MCF 10A (cell line): Measurements from ENCODE around the gene CCDC88B. TPM values are rescaled to one million over a fixed set of nuclear protein-coding genes. Genes with fewer than 3 reads are reported as not detected.

Experiments used
- BruUV-seq: library from RNA; stranded (reverse); fragments of 400-500 nt; replicated peaks from 2 replicates; lab custom pipeline; 2021; lab: Mats Ljungman, UMichigan
- CTCF ChIA-PET: fragments of 300-600 bp; sonication (Branson Sonifier 250); formaldehyde crosslinking; extraction: SDS; loops from one replicate; lab custom pipeline; 2021; ENCODE audit warnings: antibody characterized with exemption, inconsistent platforms; lab: Yijun Ruan, JAX
- POLR2A ChIA-PET: fragments of 300-600, 350-650 bp; sonication (Branson Sonifier 250); formaldehyde crosslinking; extraction: SDS; loops from one replicate; lab custom pipeline; 2020; ENCODE audit warnings: antibody characterized with exemption, inconsistent platforms; lab: Yijun Ruan, JAX
- DNase-seq: peaks from one replicate; pipeline ENCODE4 v3.0.0-alpha.2; 2018; ENCODE audit not compliant: unreplicated experiment
- H3K27ac Mint-ChIP-seq: one replicate; pipeline ENCODE4 v1.8.0; 2022; ENCODE audit warnings: mild to moderate bottlenecking, low read depth, mixed read lengths; ENCODE audit not compliant: unreplicated experiment
- H3K27me3 Mint-ChIP-seq: one replicate; pipeline ENCODE4 v1.8.0; 2022; ENCODE audit warnings: mixed read lengths; ENCODE audit not compliant: insufficient read depth, unreplicated experiment
- H3K36me3 Mint-ChIP-seq: one replicate; pipeline ENCODE4 v1.8.0; 2022; ENCODE audit warnings: mild to moderate bottlenecking, moderate library complexity, mixed read lengths; ENCODE audit not compliant: insufficient read depth, unreplicated experiment
- H3K4me1 Mint-ChIP-seq: one replicate; pipeline ENCODE4 v1.8.0; 2022; ENCODE audit warnings: mixed read lengths; ENCODE audit not compliant: insufficient read depth, unreplicated experiment
- H3K4me3 Mint-ChIP-seq: one replicate; pipeline ENCODE4 v1.8.0; 2022; ENCODE audit warnings: mild to moderate bottlenecking, moderate library complexity, mixed read lengths; ENCODE audit not compliant: unreplicated experiment
- H3K9me3 Mint-ChIP-seq: one replicate; pipeline ENCODE4 v1.8.0; 2022; ENCODE audit warnings: mixed read lengths; ENCODE audit not compliant: unreplicated experiment
- CTCF ChIP-seq: fragments of 200-600 bp; IDR thresholded peaks from one replicate; pipeline ENCODE4 v1.8.0; 2022; ENCODE audit warnings: antibody characterized with exemption, mild to moderate bottlenecking; ENCODE audit not compliant: unreplicated experiment
- intact Hi-C: fragments of 100-400 bp; cut with micrococcal nuclease; formaldehyde crosslinking; loops from 2 replicates; pipeline ENCODE4 v1.14.1; 2022
- total RNA-seq: library from RNA; stranded (reverse); gene quantifications from 2 replicates; pipeline ENCODE4 v1.2.3, GENCODE V29; 2022

The CCDC88B gene
- total RNA-seq, 1 experiment from 2014 or later, result 4.2 TPM

GRCh38 chr11:64364911-64365310 is 24.9 kb downstream of the CCDC88B start:
- no TSS peak for BruUV-seq
- peaks cover 60% of the 10 kb centered on the region for H3K36me3 Mint-ChIP-seq
- no peak for DNase-seq
- no peaks in the 10 kb centered on the region for H3K9me3 Mint-ChIP-seq
- POLR2A ChIA-PET, result interaction anchor here (0.6 kb wide), 1 partner anchor 12 kb away, joined by 3 read pairs; no protein-coding TSS in a partner anchor
- H3K27me3 Mint-ChIP-seq, result no peaks in the 10 kb centered on the region
- H3K4me1 Mint-ChIP-seq, result peaks cover 4% of the 10 kb centered on the region
- H3K4me3 Mint-ChIP-seq, result no peak overlapping the region
- TF ChIP-seq CTCF, result no peak
- CTCF ChIA-PET, result interaction anchor here (0.6 to 0.7 kb wide), 2 partner anchors 46 to 86 kb away, joined by 3 read pairs; no protein-coding TSS in a partner anchor
- H3K27ac Mint-ChIP-seq, result no peak overlapping the region
- intact Hi-C loops, result no loop called here

GRCh38 chr11:64366751-64367150 is 26.7 kb downstream of the CCDC88B start:
- TF ChIP-seq CTCF, result no peak
- DNase-seq, result no peak
- Mint-ChIP-seq H3K4me3 (no peak overlapping the region), H3K9me3 (no peaks in the 10 kb centered on the region), H3K36me3 (peaks cover 64% of the 10 kb centered on the region), H3K27ac (no peak overlapping the region), H3K4me1 (no peaks in the 10 kb centered on the region), H3K27me3 (no peaks in the 10 kb centered on the region)
- ChIA-PET CTCF (interaction anchor here (0.7 to 1.1 kb wide), 2 partner anchors 12 to 63 kb away, joined by 3 to 4 read pairs; no protein-coding TSS in a partner anchor), POLR2A (interaction anchor here (0.7 to 1.6 kb wide), 3 partner anchors 10 to 338 kb away, joined by 3 to 4 read pairs (median 3); no protein-coding TSS in a partner anchor)
- BruUV-seq, result no TSS peak
- intact Hi-C loops, result no loop called here

- peaks cover 55% of the 10 kb centered on the region for H3K36me3 Mint-ChIP-seq
- no peak for TF ChIP-seq CTCF
- H3K27ac Mint-ChIP-seq, result no peak overlapping the region
- intact Hi-C loops, result no loop called here
- H3K27me3 Mint-ChIP-seq, result no peaks in the 10 kb centered on the region
- POLR2A ChIA-PET, result interaction anchor here (0.5 to 1.6 kb wide), 2 partner anchors 8 to 39 kb away, joined by 3 read pairs; no protein-coding TSS in a partner anchor
- H3K4me3 Mint-ChIP-seq, result no peak overlapping the region
- no peaks in the 10 kb centered on the region for H3K9me3 Mint-ChIP-seq
- DNase-seq, result no peak
- BruUV-seq, result no TSS peak
- H3K4me1 Mint-ChIP-seq, result no peaks in the 10 kb centered on the region
- CTCF ChIA-PET, result no interaction called here
Measured at GRCh38 chr11:64367931-64368672, 28.1 kb downstream of the CCDC88B start.

GRCh38 chr11:64368673-64369074 is 28.7 kb downstream of the CCDC88B start:
- no TSS peak for BruUV-seq
- DNase-seq, result no peak
- H3K27ac Mint-ChIP-seq, result no peak overlapping the region
- H3K27me3 Mint-ChIP-seq, result no peaks in the 10 kb centered on the region
- no peaks in the 10 kb centered on the region for H3K9me3 Mint-ChIP-seq
- no peak for TF ChIP-seq CTCF
- no peak overlapping the region for H3K4me3 Mint-ChIP-seq
- ChIA-PET CTCF (no interaction called here), POLR2A (interaction anchor here (0.5 kb wide), 1 partner anchor 38 kb away, joined by 3 read pairs; no protein-coding TSS in a partner anchor)
- intact Hi-C loops, result no loop called here
- H3K4me1 Mint-ChIP-seq, result no peaks in the 10 kb centered on the region
- peaks cover 51% of the 10 kb centered on the region for H3K36me3 Mint-ChIP-seq
